NCI-H1105 (cell line): Measurements from ENCODE around the gene C15orf39.
A peak's percentile ranks its signal among the peaks of the same experiment; 100 is the strongest.
"Not testable (repeated sequence)": the region's sequence is repeated elsewhere in the genome, so short reads cannot be mapped to it uniquely, and the experiment has no call there.

Experiments
- DNase-seq: peaks from one replicate; lab custom pipeline; 2025; lab: John Stamatoyannopoulos, UW

C15orf39 gene

DNA sequence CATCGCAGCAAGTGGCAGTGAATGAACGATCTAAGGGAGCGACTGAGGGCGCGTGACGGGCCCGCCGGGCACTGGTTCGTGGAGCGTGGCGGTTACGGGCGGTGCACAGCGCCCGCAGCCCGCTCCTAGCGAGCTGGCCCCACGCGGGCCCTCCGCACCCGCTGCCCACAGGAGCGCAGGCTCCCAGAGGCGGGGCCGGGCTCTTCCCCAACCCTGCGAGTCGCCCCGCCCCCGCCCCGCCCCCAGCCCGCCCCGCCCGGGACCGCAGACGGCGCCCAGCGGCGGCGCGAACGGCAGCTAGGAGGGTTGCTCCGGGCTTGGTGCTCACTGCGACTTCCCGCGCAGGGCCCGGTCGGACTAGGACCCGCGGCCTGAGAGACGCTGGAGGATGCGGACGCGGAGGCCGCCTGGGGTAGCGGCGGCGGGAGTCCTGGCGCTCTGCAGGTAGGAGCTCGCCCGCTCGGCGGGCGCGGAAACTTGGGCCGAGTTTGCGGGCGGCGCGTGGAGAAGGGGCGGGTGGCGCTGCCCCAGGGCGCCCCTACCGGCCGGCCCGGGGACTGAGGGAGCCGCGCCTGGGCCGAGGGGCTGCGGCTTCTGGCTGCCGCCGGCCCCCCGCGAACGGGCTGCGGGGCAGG, at the start of gene C15orf39:
C15orf39 (plus strand) TSS at position 267 of the 635 bp plus-strand sequence. CDS start 4,167 bp downstream, outside the sequence.
- peak; percentile 28 for DNase-seq

DNA sequence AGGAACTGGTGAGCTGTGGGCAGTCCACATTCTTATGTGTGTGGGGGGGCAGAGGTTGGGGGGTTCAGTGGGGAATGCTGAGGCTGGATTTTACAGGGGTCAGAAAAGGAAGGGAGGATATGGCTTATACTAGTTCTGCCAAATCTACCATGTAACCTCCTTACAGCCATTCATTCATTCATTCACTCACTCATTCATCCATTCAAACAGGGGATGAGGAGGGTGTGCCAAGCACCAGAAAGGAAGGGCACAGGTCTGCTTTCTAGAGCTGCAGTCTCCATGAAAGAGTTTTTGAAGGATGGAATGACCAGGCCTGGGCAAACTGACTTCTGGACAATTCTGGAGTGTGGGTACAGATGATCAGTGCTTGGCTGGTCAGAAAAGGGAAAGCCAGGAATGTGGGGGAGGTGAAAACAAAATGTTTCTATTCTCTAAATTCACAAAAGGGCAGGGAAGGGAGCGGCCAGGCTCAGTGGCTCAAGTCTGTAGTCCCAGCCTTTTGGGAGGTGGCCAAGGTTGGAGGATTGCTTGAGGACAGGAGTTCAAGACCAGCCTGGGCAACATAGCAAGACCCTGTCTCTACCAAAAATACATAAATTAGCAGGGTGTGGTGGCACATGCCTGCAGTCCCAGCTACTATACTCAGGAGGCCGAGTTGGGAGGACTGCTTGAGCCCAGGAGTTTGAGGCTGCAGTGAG, 49.2 kb upstream of the C15orf39 start:
- DNase-seq = no peak

DNA sequence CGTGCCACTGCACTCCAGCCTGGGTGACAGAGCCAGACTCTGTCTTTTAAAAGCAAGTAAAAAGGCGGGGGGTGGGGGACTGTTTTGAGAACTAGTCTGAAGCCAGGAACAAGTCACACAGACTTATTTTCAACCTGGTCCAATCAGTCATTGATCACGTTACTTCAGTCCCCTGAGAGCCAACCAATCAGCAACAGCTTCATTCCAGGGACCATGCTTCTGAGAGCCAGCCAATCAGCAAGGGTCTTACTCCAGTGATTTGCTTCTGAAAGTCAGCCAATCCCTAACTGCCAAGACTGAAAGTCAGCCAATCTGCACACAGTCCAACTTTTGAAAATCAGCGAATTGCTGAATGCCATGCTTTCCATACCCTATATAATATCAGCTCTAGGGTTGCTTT, 48.6 kb upstream of the C15orf39 start:
- no peak for DNase-seq

DNA sequence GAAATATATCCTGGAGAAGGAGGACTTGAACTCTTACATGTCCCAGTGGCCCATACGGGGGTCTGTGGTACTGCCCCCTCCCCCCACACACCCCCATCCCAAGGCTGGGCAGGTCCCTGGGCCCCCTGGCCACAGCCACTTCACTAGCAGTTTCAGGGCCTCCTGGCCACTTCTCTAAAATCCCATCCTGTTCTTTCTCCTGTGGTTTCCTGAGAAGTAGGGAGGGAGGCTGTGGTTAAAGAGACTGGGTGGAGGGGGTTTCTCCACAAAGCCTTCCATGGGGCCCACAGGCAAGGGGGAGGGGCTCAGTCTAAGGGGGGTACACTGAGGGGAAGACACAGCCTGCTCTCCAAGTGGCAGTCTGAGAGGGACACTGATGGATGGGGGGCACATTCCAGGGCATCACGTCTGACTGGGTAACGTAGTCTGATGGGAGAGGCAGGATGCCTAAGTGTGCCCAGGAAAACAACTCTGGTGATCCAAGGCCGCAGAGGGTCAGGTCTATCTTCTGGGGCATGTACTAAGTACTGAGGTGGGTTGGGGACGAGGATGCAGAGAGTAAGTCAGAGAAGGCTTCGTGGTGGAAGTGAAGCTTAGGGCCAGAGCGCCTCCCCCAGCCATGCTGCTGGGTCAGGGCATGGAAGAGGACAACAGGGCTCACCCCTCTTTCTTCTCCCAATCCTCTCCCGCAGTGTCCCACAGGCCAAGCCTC, 48.0 kb upstream of the C15orf39 start:
- no peak for DNase-seq

DNA sequence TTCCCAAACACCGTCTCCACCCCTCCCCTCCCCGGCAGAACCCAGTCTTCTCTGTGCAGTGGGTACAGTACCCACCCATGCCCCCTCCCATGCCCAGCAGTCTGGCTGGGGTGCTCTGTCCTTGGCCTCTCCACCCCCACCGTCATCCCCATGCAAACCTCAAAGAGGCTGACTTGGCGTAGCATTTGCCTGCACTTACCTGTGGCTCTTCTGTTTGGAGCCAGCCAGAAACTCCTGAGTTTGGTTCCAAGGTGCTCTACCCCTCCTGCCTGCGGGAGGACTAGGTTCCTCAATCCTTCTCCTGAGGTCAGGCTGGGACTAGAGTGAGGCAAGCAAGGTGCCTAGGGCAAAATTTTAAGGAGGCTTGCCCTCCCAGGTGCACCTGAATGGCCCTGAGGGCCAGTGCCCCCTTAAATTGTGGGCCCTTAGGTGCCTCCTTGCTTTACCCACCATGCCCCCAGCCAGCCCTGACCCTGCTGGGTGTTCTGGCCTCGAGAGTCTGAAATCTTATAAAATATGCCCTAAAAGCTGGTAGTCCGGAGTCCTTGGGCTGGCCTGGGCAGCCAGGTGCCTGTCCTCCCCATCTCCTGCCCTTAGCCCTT, 47.1 kb upstream of the C15orf39 start:
- no peak for DNase-seq

DNA sequence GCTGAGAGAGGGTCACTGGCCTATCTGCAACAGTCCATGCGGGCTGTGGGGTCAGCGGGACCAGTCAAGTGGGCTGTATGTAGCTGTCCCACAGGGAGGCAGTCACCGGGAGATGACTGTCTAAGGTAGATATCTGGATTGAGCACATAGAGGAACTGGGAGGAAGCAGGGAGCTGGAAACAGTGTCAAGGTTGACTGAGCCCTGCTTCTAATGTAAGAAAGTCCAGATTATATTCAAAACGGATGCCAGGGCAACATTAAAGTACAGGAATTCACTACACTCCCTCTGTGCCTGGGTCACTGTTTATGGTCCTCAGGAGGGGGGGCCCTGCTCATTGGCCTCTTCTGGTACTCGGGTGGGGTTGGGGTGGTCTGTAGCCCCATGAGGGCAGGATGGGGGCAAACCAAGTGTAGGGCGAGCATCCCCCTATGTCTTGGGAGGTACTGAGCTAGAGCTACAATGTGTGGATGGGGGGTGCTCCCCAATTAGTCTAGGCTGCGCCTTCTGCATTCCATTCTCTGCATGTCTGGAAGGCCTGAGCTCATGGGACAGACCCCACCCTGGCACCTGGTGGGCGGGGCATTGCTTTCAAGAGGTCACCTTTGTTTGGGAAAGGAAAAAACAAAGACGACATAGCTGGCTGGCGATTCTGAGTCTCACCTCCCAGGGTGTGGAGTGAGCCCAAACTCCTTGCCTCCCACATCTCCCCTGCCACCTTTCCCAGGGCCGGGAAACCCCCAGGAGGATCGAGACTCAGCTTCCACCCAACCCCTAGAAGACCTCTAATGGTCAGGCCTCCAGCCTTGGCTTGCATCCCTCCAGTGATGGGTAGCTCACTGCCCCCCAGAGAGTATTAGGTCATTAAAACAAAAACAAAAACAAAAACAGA, 45.1 kb upstream of the C15orf39 start:
- DNase-seq = no peak

DNA sequence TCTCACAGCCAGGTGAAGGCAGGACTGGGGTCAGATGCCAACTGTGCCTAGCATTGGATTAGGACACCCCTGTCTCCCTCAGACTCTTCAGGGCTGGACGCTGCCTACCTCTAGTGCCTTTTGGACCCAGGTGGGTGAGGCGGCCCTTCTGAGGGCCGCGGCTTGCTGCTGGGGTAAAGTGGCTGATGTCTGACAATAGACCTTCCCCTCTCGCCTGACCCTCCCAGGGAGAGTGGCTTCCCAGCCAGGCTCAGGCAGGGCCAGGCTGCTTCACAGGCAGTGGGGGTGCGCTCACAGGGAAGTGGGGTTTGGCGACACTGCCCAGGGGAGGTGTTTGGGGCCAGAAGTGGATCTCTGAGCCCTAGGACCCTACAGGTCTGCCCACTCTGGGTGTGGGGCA, 43.3 kb upstream of the C15orf39 start:
- DNase-seq = no peak

DNA sequence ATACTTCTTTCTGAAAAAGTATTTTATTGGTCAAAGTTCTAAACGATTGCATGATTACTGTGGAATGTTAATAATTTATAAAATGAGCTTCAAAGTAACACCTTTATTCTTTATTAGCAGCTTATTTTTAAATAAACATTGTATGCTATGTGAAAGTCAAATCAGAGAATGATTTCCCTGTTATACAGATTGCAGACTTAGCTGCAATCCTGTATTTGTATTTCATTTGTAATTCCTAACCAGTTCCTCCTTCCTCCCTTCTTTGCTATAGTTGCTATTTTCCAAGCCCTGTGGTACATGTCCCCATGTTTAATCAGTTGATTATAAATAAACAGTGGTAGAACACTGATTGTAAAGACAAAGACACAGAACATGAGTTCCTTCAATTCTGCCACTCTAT, 42.4 kb upstream of the C15orf39 start:
- DNase-seq = no peak

DNA sequence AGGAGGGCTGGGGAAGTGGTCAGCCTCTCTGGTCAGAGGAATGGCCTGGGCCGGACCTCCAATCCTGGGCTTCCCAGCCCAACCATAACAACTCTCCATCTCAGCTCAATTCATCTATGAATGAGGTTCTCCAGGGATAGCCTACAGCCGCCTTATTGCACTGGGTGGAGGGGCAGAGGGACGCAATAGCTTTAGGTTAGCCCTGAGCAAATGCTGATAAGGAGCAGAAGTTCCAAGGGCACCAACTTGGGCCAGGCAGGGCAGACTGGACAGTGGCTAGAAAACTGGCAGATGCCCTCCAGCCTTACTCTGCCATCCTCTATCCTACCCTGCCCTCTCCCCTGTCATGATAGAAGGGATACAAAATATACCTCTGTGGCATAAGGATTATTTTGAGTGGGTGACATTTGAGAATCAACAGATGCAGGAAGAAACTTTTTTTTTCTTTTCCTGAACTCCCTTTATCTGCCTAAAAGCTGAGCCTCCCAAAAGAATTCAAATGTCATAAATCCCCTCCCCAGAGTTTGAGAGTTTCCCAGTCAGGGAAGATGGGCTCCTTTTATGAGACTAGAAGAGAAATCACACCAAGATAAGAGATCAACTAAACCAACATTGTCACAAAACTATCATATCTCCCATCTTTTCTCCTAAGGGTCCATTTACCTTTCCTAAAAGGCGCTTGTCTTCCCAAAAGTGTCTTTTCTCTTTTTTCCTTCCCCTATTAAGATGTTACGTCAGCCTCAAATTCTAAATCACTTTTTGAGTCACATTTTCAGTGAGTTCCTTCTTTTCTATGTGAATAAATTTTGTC, 40.4 kb upstream of the C15orf39 start:
- DNase-seq = no peak

DNA sequence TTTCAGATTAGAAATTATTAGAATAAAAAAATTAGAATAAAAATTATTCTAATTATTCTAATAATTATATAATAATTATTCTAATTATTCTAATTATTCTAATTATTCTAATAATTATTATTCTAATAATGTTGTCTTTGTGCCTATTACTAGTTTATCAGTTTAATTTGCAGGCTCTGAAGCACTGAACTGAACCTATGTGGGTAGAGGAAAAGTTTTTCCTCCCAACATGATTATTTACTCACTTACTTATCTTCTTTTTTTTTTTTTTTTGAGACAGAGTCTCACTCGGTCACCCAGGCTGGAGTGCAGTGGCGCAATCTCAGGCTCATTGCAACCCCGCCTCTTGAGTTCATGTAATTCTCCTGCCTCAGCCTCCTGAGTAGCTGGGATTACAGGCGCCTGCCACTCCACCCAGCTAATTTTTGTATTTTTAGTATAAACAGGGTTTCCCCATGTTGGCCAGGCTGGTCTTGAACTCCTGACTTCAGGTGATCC, 39.7 kb upstream of the C15orf39 start:
- DNase-seq = no peak

DNA sequence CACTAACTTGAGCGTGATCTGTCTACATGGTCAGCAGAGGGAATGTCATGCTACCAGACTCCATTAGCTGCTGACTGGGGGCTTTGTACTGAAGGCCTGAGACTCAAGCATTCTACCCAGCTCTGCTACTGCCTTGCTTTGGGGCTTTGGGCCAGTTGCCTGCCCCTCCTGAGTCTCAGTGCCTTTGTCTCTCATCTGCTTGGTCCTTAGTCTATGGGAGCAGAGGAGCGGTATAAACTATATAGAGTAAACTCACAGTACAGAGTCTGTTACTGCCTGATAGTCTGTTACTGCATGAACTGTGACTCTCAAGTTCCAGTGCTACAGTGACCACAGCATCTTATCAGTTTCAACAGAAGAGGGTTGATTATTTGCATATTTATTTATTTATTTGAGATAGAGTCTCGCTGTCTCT, 38.5 kb upstream of the C15orf39 start:
- DNase-seq = no peak

DNA sequence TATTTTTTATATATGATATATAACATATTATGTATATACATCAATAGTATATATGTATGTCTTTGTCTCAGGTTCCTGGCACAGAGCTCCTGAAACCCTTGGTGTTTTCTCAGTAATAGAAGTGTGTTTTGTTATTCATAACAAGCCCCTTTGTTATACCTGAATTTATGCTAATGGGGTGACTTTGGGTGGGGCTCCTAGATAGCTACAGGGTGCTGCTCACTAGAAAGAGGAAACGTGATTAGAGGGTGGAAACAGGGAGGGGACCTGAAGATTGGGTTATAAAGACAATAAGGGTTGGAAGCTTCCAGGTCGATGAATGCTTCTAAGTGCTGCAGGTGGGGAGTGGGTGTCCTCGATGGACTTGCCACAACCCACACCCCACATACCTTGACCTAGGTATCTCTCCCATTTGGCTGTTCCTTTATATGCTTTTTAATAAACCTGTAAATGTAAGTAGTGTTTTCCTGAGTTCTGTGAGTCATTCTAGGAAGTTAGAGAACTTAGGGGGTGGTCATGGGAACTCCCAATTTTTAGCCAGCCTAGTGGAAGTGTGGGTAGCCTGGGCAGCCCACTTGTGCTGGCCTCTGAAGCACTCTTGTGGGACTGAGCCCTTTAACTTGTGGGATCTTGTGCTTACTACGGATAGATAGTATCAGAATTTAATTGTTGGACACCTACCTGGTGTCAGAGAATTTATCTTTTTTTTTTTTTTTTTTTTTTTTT, 36.9 kb upstream of the C15orf39 start:
- no peak for DNase-seq

DNA sequence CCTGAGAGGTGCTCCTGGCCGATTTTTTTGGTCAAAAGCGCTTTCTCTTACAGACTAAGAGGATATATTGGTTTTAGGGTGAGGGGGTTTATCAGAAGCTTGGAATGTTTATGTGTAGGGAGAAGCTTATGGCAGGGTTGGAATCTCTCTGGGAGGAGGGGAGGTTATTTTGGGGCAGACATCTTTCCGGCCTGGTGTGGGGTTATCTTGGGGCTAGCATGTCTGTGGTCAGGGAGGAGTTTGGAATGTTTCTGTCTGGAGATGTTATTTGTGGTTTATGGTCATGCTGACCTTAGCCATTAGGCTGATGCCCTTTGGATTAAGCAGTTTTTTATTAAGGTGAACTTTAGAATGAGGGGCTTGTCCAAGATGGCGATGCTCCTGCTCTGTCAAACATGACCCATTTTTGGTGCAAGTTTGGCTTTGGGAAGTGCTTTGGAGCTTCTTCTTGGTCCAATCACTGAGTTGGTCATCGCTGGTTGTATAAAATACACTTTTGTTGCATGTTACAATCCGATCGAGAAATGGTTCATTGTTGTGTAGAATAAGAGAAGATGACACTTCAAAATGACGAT, 35.1 kb upstream of the C15orf39 start:
- not testable (repeated sequence) for DNase-seq

DNA sequence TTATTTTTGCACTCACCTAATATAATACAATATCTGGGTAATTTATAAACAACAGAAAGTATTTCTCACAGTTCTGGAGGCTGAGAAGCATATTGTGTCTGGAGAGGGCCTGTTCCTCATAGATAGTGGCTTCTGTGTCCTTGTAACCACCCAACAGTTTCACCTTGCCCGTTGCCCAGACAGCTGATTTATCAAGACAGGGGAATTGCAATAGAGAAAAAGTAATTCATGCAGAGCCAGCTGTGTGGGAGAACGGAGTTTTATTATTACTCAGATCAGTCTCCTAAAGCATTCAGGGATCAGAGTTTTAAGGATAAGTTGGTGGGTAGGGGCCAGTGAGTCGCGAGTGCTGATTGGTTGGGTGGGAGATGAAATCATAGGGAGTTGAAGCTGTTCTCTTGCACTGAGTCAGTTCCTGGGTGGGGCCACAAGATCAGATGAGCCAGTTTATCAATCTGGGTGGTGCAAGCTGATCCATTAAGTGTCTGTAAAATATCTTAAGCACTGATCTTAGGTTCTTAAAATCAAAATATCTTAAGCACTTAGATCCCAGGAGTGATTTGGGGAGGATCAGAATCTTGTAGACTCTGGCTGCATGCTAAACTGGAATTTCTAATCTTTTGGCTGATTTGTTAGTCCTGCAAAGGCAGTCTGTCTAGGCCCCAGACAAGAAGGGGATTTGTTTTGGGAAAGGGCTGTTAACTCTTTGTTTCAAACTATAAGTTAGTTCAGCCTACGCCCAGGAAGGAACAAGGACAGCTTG, 33.9 kb upstream of the C15orf39 start:
- DNase-seq = no peak

DNA sequence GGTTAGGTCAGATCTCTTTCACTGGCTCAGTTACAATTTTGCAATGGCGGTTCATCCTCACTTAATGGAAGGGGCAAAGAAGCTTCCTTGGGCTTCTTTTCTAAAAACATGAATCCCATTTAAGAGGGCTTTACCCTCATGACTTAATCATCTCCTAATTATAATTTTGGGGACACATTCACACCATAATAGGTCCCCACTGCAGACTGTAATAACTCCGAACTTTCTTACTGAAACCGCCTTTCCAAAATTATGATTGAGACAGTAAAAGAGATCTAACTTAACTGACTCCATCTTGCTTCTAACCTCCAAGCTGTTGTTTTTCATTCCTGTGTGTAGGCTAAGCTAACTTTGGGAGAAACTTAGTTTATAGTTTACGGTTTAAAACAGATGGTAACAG, 33.3 kb upstream of the C15orf39 start:
- DNase-seq = no peak

DNA sequence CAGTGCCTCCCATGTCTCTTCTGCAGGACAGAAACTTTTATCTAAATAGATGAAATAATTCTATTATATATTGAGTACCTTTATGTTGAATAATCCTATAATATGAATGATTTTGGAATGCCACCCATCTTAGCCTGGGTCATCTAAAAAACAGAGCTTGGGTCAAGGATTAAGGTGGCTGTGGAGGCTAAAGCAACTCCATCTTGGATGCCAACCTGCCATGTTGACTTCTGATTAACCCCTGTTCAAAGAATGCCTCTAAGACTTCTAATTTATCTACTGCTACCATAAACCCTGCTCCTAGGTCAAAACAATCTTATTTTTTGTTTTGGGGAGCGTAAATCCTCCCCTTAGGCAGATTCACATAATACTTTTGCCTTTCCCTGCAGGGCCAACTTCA, 31.5 kb upstream of the C15orf39 start:
- DNase-seq = no peak

DNA sequence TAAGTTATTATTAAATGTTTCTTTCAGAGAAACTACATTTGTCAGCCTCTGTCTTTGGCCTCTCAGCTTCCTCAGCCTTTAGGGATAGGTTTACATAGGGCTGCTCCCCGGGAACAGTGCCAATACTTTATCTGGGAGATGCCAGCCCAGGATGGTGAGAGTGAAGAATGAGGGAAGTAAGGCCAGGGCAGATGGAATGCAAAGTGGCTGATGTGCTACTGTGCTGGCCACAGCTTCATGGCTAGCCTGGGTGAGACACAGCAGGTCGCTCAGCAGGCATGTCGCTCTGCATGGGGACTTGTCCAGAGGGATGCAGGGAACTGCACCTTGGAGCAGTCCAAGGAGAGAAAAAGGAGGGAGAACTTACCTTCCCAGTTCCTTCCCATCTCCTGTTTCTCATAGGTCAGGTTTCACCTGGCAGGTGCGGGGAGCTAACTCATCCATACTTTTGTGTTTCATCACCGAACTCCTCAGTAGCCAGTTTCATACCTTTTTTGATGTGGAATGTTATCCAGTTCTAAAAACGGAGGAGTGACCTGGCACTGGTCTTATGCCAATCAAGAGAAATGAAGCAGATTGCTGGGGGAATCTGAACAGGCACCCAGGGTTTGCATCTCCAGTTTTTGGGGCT, 30.9 kb upstream of the C15orf39 start:
- peak; percentile 2 for DNase-seq

DNA sequence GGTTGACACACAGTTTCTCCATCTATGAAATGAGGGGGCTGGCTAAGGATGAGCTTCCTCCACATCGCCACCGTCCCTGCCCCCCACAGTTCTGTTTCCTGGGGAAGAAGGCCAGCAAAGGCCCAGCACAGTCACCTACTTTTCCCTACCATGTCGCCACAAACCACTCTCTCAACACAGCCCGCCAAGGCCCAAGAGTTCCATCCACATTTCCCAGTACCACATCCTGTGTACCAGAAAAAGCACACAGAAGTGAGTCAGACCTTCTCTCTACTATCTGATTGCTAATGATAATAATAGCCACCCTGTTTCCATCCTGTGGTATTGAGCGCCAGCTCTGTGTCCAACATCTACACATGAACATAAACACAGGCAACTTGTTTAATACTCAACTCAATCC, 30.3 kb upstream of the C15orf39 start:
- no peak for DNase-seq
